ENCODE data around the gene C16orf74. TPM values are rescaled to one million over a fixed set of nuclear protein-coding genes. Genes with fewer than 3 reads are reported as not detected.

Gene C16orf74
- total and polyA plus RNA-seq, 2 of the 13 experiments (the other 11 are each of a cell fraction or from before 2014, with no cell fraction given) = 0.13 to 0.29 TPM

DNA sequence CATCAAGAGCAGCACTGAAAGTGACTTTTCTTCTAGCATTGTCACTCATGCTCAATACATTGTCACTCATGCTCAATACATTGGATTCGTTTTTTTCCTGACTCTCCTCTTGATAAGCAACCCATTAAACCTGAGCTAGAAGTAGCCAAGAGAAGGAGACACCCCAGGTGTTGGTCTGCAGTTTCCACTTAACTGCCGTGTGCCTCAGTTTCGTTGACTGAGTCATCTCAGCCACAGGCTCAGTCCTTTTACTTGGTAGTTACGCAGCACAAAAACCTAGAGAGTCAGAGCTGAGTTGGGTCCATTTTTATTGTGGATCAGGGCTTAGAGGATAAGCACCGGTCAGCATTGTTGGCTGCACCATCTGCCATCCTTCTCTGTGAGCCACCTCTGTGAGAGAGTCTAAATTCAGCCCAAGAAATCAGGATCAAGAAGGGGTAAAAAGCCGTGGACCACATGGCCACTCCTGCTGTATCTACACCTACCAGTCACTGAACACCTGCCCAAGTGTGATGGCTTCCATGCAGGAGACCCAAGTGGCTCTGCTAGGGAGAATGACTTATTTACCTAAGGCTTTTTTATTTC, 73.4 kb downstream of the C16orf74 start:
- 92% methylated on average over 6 of the region's 6 CpGs for WGBS (ENCODE audit: low lambda C conversion rate)
- Histone ChIP-seq H3K9me3 (ENCODE audit: low read length) (no peaks in the 10 kb centered on the region), H3K36me3 (replicated peaks in 1 of 2; ENCODE audit: control insufficient read depth in 1 of 2, insufficient read depth in 2 of 2, low read length in 2 of 2) (peaks cover 28 to 86% of the 10 kb centered on the region in 2 experiments), H3K4me3 (replicated peaks in 1 of 3; ENCODE audit: insufficient read depth in 1 of 3, low read depth in 2 of 3, low read length in 3 of 3) (no peak overlapping the region), H4K20me1 (ENCODE audit: insufficient read depth, low read length) (no peaks in the 10 kb centered on the region; the same call in 1 of the 2 replicates), H3K79me2 (ENCODE audit: insufficient read depth, low read length) (no peaks in the 10 kb centered on the region), H3K27ac (ENCODE audit: extremely low read length, insufficient read depth, low read length) (no peak overlapping the region), H3K27me3 (ENCODE audit: control insufficient read depth in 1 of 2, insufficient read depth in 2 of 2, low read length in 2 of 2) (no peaks in the 10 kb centered on the region), H3K4me1 (ENCODE audit: insufficient read depth, low read length) (no peaks in the 10 kb centered on the region), H3K4me2 (ENCODE audit: low read depth, low read length) (no peak overlapping the region), H3K9ac (ENCODE audit: insufficient read depth, low read depth, low read length) (no peak overlapping the region), H2AFZ (ENCODE audit: low read length) (no peak overlapping the region)
- FAIRE-seq (no peak), ATAC-seq (no peak), DNase-seq (ENCODE audit: low spot score) (no peak)
- TSS peak; percentile 34 for BruUV-seq (replicated peaks)
- ChIA-PET POLR2A (no interaction called here), CTCF (ENCODE audit: low intra/inter-chr PET ratio, low total read pairs) (no interaction called here)
- intact Hi-C loops (cut with micrococcal nuclease; ENCODE audit: unreplicated experiment) (no loop called here), in situ Hi-C loops (cut with HindIII; ENCODE audit: extremely low pct_ligation_motif_present, low pct_unique_long_range_greater_than_20kb) (no loop called here)
- TF ChIP-seq POLR2A (IDR thresholded peaks at IDR 0.05; ENCODE audit: insufficient read depth in 1 of 2, low read depth in 2 of 2, low read length in 2 of 2) (0 out of 4 replicates have a peak, but pooled peaks of 1 of the 2 experiments have one; percentile 15), ZNF552 (CRISPR knock-in tag; IDR thresholded peaks at IDR 0.05; ENCODE audit: borderline replicate concordance) (no peak), ZNF777 (CRISPR knock-in tag; IDR thresholded peaks at IDR 0.05) (no peak), NR1H2 (CRISPR knock-in tag; IDR thresholded peaks at IDR 0.05; ENCODE audit: borderline replicate concordance, low read depth) (no peak), RBM22 (optimal IDR thresholded peaks at IDR 0.05; ENCODE audit: low read length) (peak; percentile 86)
- TF ChIP-seq, protein P1, sequence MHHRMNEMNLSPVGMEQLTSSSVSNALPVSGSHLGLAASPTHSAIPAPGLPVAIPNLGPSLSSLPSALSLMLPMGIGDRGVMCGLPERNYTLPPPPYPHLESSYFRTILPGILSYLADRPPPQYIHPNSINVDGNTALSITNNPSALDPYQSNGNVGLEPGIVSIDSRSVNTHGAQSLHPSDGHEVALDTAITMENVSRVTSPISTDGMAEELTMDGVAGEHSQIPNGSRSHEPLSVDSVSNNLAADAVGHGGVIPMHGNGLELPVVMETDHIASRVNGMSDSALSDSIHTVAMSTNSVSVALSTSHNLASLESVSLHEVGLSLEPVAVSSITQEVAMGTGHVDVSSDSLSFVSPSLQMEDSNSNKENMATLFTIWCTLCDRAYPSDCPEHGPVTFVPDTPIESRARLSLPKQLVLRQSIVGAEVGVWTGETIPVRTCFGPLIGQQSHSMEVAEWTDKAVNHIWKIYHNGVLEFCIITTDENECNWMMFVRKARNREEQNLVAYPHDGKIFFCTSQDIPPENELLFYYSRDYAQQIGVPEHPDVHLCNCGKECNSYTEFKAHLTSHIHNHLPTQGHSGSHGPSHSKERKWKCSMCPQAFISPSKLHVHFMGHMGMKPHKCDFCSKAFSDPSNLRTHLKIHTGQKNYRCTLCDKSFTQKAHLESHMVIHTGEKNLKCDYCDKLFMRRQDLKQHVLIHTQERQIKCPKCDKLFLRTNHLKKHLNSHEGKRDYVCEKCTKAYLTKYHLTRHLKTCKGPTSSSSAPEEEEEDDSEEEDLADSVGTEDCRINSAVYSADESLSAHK (CRISPR knock-in tag; IDR thresholded peaks at IDR 0.05; ENCODE audit: borderline replicate concordance) = no peak
- TF ChIP-seq, protein P2, sequence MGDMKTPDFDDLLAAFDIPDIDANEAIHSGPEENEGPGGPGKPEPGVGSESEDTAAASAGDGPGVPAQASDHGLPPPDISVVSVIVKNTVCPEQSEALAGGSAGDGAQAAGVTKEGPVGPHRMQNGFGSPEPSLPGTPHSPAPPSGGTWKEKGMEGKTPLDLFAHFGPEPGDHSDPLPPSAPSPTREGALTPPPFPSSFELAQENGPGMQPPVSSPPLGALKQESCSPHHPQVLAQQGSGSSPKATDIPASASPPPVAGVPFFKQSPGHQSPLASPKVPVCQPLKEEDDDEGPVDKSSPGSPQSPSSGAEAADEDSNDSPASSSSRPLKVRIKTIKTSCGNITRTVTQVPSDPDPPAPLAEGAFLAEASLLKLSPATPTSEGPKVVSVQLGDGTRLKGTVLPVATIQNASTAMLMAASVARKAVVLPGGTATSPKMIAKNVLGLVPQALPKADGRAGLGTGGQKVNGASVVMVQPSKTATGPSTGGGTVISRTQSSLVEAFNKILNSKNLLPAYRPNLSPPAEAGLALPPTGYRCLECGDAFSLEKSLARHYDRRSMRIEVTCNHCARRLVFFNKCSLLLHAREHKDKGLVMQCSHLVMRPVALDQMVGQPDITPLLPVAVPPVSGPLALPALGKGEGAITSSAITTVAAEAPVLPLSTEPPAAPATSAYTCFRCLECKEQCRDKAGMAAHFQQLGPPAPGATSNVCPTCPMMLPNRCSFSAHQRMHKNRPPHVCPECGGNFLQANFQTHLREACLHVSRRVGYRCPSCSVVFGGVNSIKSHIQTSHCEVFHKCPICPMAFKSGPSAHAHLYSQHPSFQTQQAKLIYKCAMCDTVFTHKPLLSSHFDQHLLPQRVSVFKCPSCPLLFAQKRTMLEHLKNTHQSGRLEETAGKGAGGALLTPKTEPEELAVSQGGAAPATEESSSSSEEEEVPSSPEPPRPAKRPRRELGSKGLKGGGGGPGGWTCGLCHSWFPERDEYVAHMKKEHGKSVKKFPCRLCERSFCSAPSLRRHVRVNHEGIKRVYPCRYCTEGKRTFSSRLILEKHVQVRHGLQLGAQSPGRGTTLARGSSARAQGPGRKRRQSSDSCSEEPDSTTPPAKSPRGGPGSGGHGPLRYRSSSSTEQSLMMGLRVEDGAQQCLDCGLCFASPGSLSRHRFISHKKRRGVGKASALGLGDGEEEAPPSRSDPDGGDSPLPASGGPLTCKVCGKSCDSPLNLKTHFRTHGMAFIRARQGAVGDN (CRISPR knock-in tag; IDR thresholded peaks at IDR 0.05) = no peak
